HepG2 (cell line): ENCODE results near the gene CYP26B1. TPM values are rescaled to one million over a fixed set of nuclear protein-coding genes. Genes with fewer than 3 reads are reported as not detected.

Experiments used
- ERF ChIP-seq: IDR thresholded peaks from 2 replicates; pipeline ENCODE4 v1.6.1; 2018; ENCODE audit warnings: missing biosample characterization, missing genetic modification reagents
- HCFC1 ChIP-seq: fragments of 150-350 bp; IDR thresholded peaks from 2 replicates; pipeline ENCODE4 v1.6.1; 2014; ENCODE audit warnings: low read depth, low read length
- HNRNPLL ChIP-seq: fragments of 200-400 bp; formaldehyde crosslinking; IDR thresholded peaks from 2 replicates; pipeline ENCODE4 v1.6.1; 2017; ENCODE audit warnings: mild to moderate bottlenecking, low read depth, low read length; ENCODE audit not compliant: poor library complexity, severe bottlenecking
- KLF12 ChIP-seq: sonication (generic); formaldehyde crosslinking; IDR thresholded peaks from 2 replicates; pipeline ENCODE4 v1.4.0; 2020; ENCODE audit warnings: missing genetic modification reagents, borderline replicate concordance
- KLF15 ChIP-seq: sonication (generic); formaldehyde crosslinking; IDR thresholded peaks from 2 replicates; pipeline ENCODE4 v1.8.1; 2023; ENCODE audit warnings: borderline replicate concordance, mild to moderate bottlenecking, inconsistent platforms, missing genetic modification reagents, mixed read lengths
- NFE2 ChIP-seq: sonication (generic); formaldehyde crosslinking; IDR thresholded peaks from 2 replicates; pipeline ENCODE4 v1.4.0; 2020; ENCODE audit warnings: missing genetic modification reagents
- NFIC ChIP-seq: IDR thresholded peaks from 2 replicates; pipeline ENCODE4 v1.6.1; 2012; ENCODE audit warnings: mild to moderate bottlenecking, low read length, inconsistent platforms
- PHB2 ChIP-seq: fragments of 450-650 bp; IDR thresholded peaks from 2 replicates; pipeline ENCODE4 v1.6.1; 2018; ENCODE audit not compliant: partially characterized antibody
- PLRG1 ChIP-seq: fragments of 450-650 bp; conservative IDR thresholded peaks from 2 replicates; pipeline ENCODE4 v1.6.1; 2016
- POGZ ChIP-seq: sonication (generic); formaldehyde crosslinking; IDR thresholded peaks from 2 replicates; pipeline ENCODE4 v1.4.0; 2020; ENCODE audit warnings: mild to moderate bottlenecking, missing genetic modification reagents
- SIX4 ChIP-seq: sonication (generic); formaldehyde crosslinking; IDR thresholded peaks from 2 replicates; pipeline ENCODE4 v1.4.0; 2020; ENCODE audit warnings: missing genetic modification reagents
- ZBTB46 ChIP-seq: sonication (generic); formaldehyde crosslinking; IDR thresholded peaks from 2 replicates; pipeline ENCODE4 v1.4.0; 2020; ENCODE audit warnings: mild to moderate bottlenecking, missing genetic modification reagents, borderline replicate concordance
- ZBTB7B ChIP-seq: sonication (generic); formaldehyde crosslinking; IDR thresholded peaks from 2 replicates; pipeline ENCODE4 v1.4.0; 2020; ENCODE audit warnings: missing genetic modification reagents
- ZC3H4 ChIP-seq: sonication (generic); formaldehyde crosslinking; IDR thresholded peaks from 2 replicates; pipeline ENCODE4 v1.4.0; 2020; ENCODE audit warnings: missing genetic modification reagents, borderline replicate concordance
- ZHX1 ChIP-seq: sonication (generic); formaldehyde crosslinking; IDR thresholded peaks from 2 replicates; pipeline ENCODE4 v1.8.1; 2022; ENCODE audit warnings: low read depth, mild to moderate bottlenecking, missing genetic modification reagents
- ZNF354B ChIP-seq: sonication (generic); formaldehyde crosslinking; IDR thresholded peaks from 2 replicates; pipeline ENCODE4 v1.8.0; 2022; ENCODE audit warnings: mild to moderate bottlenecking, missing genetic modification reagents
- ZNF614 ChIP-seq: IDR thresholded peaks from 2 replicates; pipeline ENCODE4 v1.6.1; 2018; ENCODE audit warnings: missing biosample characterization, missing genetic modification reagents, inconsistent platforms, borderline replicate concordance
- polyA plus RNA-seq, 8 experiments: library from polyadenylated mRNA; depleted of rRNA in 3 of 8; stranded (reverse) in 7 of 8; unstranded in 1 of 8; fragments of >200 nt; fragmentation: Illumina TruSeq in 4 of 8; extraction: Trizol in 4 of 8; gene quantifications; 2 replicates each; pipeline versions ENCODE4 v1.2.1 to v1.2.3, GENCODE V29; 2011 to 2016; ENCODE audit warnings: low read depth in 4 of 8, missing spikeins in 1 of 8, mixed read lengths in 1 of 8; ENCODE audit not compliant: insufficient read depth in 1 of 8
- total RNA-seq, 5 experiments: library from RNA; depleted of rRNA; stranded (reverse); fragments of >200 nt; fragmentation: Illumina TruSeq; extraction: Trizol; gene quantifications; 2 replicates each; pipeline ENCODE4 v1.2.3, GENCODE V29; 2016; ENCODE audit warnings: low read depth in 1 of 5
- TF ChIP-seq, protein P1 (sequence below), 2 experiments: sonication (generic) in 1 of 2; formaldehyde crosslinking in 1 of 2; IDR thresholded peaks; 2 replicates each; pipeline versions ENCODE4 v1.5.1 to v1.6.1; 2011 to 2020; ENCODE audit warnings: borderline replicate concordance in 1 of 2, low read depth in 1 of 2, low read length in 1 of 2, mild to moderate bottlenecking in 1 of 2, missing genetic modification reagents in 1 of 2, moderate library complexity in 1 of 2
- TF ChIP-seq, protein P2 (sequence below): sonication (generic); formaldehyde crosslinking; IDR thresholded peaks from 2 replicates; pipeline ENCODE4 v1.5.1; 2020; ENCODE audit warnings: missing genetic modification reagents, mild to moderate bottlenecking, borderline replicate concordance

CYP26B1 gene
- total and polyA plus RNA-seq, 2 of the 13 experiments (the other 11 are each of a cell fraction or from before 2014, with no cell fraction given) = 0.05 to 0.07 TPM

DNA sequence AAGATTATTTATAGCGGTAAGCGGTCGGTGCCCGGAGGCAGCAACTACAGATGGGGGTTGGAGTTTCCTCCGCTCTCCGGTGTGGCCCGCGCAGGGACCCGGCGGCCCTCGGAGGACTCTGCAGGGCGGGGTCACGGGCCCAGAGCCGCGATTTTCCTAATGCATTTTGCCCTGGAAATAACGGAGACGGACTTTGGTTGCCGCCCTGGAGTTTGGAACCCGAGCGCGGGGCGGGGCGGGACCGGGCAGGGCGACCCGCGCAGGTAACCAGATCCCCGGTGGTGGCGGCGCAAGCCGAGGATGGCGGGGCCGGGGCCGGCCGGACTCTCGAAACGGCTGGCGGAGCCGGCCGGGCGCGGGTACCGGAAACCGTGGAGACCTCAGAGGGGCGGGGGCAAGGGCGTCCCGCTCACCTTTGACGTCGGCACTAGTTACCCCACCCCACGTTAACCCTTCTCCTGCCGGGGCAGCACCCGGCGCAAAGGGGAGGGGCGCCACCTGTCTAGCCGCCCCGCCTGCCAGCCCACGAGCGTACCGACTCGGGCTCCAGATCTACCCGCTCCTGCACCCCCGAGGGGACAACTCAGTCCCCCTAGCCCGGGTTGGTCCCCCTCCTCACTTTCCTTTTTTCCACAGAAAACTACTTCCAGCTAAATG is 2.9 kb downstream of the CYP26B1 start (continued):
- TF ChIP-seq SIX4 (CRISPR knock-in tag) (no peak), POGZ (CRISPR knock-in tag) (no peak), NFIC (no peak), ZHX1 (CRISPR knock-in tag) (no peak), ERF (CRISPR knock-in tag) (no peak), PHB2 (no peak), PLRG1 (no peak), HNRNPLL (peak; percentile 77), NFE2 (CRISPR knock-in tag) (no peak), ZNF354B (no peak), KLF12 (CRISPR knock-in tag) (peak; percentile 55; the same call in 1 of the 2 replicates), ZBTB7B (CRISPR knock-in tag) (no peak), ZC3H4 (CRISPR knock-in tag) (no peak), ZNF614 (no peak), HCFC1 (no peak), KLF15 (CRISPR knock-in tag) (0 out of 2 replicates have a peak, but pooled peaks have one; percentile 43), ZBTB46 (CRISPR knock-in tag) (no peak)
- TF ChIP-seq, protein P1, sequence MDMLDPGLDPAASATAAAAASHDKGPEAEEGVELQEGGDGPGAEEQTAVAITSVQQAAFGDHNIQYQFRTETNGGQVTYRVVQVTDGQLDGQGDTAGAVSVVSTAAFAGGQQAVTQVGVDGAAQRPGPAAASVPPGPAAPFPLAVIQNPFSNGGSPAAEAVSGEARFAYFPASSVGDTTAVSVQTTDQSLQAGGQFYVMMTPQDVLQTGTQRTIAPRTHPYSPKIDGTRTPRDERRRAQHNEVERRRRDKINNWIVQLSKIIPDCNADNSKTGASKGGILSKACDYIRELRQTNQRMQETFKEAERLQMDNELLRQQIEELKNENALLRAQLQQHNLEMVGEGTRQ (IDR thresholded peaks at IDR 0.05; ENCODE audit: low read depth, low read length) = no peak
- TF ChIP-seq, protein P1 (CRISPR knock-in tag; IDR thresholded peaks at IDR 0.05; ENCODE audit: borderline replicate concordance) = no peak
- TF ChIP-seq, protein P2, sequence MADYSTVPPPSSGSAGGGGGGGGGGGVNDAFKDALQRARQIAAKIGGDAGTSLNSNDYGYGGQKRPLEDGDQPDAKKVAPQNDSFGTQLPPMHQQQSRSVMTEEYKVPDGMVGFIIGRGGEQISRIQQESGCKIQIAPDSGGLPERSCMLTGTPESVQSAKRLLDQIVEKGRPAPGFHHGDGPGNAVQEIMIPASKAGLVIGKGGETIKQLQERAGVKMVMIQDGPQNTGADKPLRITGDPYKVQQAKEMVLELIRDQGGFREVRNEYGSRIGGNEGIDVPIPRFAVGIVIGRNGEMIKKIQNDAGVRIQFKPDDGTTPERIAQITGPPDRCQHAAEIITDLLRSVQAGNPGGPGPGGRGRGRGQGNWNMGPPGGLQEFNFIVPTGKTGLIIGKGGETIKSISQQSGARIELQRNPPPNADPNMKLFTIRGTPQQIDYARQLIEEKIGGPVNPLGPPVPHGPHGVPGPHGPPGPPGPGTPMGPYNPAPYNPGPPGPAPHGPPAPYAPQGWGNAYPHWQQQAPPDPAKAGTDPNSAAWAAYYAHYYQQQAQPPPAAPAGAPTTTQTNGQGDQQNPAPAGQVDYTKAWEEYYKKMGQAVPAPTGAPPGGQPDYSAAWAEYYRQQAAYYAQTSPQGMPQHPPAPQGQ = no peak
